Measurements from ENCODE around the gene RSKR. TPM values are rescaled to one million over a fixed set of nuclear protein-coding genes. Genes with fewer than 3 reads are reported as not detected.

The RSKR gene
- polyA plus RNA-seq, 1 experiment = 6.0 TPM

GRCh38 chr17:28584434-28584833, 29.6 kb downstream of the RSKR start:
- DNase-seq (ENCODE audit: low read depth, low spot score) = no peak
- no peak overlapping the region for H3K4me3 ChIP-seq (ENCODE audit: low read depth, low read length)
- H3K9me3 ChIP-seq (ENCODE audit: control insufficient read depth, insufficient read depth, low read length) = no peaks in the 10 kb centered on the region
- ChIA-PET POLR2A (no interaction called here), CTCF (no interaction called here)
- H3K27ac ChIP-seq (ENCODE audit: low read depth, low read length) = no peak overlapping the region
- H3K27me3 ChIP-seq (ENCODE audit: control insufficient read depth, insufficient read depth, low read length) = no peaks in the 10 kb centered on the region
- TF ChIP-seq CTCF (IDR thresholded peaks at IDR 0.05; ENCODE audit: low read depth, low read length) = no peak

DNA sequence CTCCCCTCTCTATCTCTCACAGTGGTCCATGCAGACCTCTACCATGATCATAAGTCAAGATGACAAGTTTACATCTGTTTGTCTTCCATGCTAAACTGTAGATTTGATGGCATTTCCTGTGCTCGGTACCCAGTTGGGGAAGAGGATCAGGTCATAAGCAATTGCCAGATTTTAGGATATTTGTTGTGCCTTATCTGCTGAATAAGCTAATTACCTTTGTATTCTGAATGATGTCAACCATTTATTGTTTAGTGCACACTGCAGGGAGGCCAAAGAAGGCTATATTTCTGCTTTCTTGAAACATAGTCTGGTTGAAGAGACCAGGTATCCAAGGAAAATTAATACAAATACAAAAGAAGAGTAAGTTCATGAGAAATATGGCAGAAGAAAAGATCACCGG, 31.5 kb downstream of the RSKR start:
- H3K4me3 ChIP-seq (ENCODE audit: low read depth, low read length) = no peak overlapping the region
- TF ChIP-seq CTCF (IDR thresholded peaks at IDR 0.05; ENCODE audit: low read depth, low read length) = no peak
- no peaks in the 10 kb centered on the region for H3K27me3 ChIP-seq (ENCODE audit: control insufficient read depth, insufficient read depth, low read length)
- H3K27ac ChIP-seq (ENCODE audit: low read depth, low read length) = no peak overlapping the region
- ChIA-PET POLR2A (no interaction called here), CTCF (no interaction called here)
- no peaks in the 10 kb centered on the region for H3K9me3 ChIP-seq (ENCODE audit: control insufficient read depth, insufficient read depth, low read length)
- no peak for DNase-seq (ENCODE audit: low read depth, low spot score)

DNA sequence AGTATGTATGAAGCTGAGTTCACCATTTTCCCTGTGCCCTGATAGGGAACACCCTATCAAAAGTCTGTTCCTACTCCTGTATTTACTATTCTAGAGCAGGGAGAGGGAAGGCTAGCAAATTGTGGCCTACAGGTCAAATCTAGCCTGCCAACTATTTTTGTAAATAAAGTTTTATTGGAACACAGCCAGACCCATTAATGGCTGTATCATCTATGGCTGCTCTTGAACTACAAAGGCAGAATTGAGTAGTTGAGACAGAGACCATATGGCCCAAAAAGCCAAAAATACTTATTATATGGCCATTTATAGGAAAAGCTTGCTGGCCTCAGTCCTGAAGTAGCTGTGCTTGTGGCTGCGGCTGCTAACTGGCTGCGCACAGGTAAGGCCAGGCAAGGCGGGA, 33.0 kb downstream of the RSKR start:
- no peak for TF ChIP-seq CTCF (IDR thresholded peaks at IDR 0.05; ENCODE audit: low read depth, low read length)
- ChIA-PET CTCF (no interaction called here), POLR2A (no interaction called here)
- Histone ChIP-seq H3K4me3 (ENCODE audit: low read depth, low read length) (no peak overlapping the region), H3K27me3 (ENCODE audit: control insufficient read depth, insufficient read depth, low read length) (no peaks in the 10 kb centered on the region), H3K27ac (ENCODE audit: low read depth, low read length) (no peak overlapping the region), H3K9me3 (ENCODE audit: control insufficient read depth, insufficient read depth, low read length) (no peaks in the 10 kb centered on the region; the same call in 1 of the 2 replicates)
- no peak for DNase-seq (ENCODE audit: low read depth, low spot score)

GRCh38 chr17:28579526-28579925, 34.5 kb downstream of the RSKR start:
- H3K27me3 ChIP-seq (ENCODE audit: control insufficient read depth, insufficient read depth, low read length) = no peaks in the 10 kb centered on the region
- no peak overlapping the region for H3K4me3 ChIP-seq (ENCODE audit: low read depth, low read length)
- H3K27ac ChIP-seq (ENCODE audit: low read depth, low read length) = no peak overlapping the region
- TF ChIP-seq CTCF (IDR thresholded peaks at IDR 0.05; ENCODE audit: low read depth, low read length) = no peak
- DNase-seq (ENCODE audit: low read depth, low spot score) = no peak
- ChIA-PET POLR2A (no interaction called here), CTCF (no interaction called here)
- H3K9me3 ChIP-seq (ENCODE audit: control insufficient read depth, insufficient read depth, low read length) = no peaks in the 10 kb centered on the region; the same call in 1 of the 2 replicates

DNA sequence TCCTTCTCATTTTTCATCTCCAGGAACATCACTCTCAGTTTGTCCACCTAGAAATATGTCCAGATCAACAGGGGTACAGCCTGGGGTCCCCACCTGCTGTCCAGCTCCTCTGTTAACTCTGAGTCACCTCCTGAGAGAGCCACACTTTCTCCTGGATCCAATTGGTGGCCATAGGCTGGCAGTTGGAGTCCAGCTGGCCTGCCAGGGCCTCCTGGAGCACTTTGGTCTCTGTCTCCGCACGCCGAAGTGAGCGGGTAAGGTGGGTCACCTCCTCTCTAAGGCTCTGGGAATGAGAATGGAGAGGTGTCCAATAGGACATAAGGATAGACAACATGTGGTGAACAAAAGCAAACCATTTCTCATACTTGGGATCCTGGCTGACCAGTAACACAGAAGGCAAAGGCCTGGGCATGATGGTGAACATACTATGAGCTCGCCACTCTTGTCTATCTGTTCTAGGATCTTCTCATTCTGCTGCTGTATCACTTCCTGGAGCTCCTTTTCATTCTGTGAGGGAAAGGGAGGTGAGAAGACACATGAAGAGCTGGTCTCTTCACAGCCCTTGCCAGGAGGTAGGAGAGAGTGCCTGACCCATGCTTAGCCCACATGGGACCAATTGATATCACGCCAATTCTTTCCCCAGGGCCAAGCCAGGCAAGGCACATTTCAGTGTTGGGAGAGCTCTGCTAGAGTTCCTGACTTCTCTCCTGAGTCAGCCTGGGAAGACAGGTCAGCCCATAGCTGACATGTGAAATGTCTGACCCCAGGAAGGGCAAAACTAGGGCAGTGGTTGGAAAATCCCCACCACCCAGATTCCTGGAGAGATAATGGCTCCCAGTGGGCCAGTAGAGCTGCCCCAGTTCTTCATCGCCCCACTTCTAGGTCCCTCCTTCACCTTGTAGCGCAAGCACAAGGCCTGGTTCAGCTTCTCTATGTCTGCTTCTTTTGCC, 35.5 kb downstream of the RSKR start:
- Histone ChIP-seq H3K4me3 (ENCODE audit: low read depth, low read length) (no peak overlapping the region), H3K27ac (ENCODE audit: low read depth, low read length) (no peak overlapping the region), H3K27me3 (ENCODE audit: control insufficient read depth, insufficient read depth, low read length) (no peaks in the 10 kb centered on the region), H3K9me3 (ENCODE audit: control insufficient read depth, insufficient read depth, low read length) (no peaks in the 10 kb centered on the region; the same call in 1 of the 2 replicates)
- ChIA-PET POLR2A (no interaction called here), CTCF (no interaction called here)
- DNase-seq (ENCODE audit: low read depth, low spot score) = no peak
- TF ChIP-seq CTCF (IDR thresholded peaks at IDR 0.05; ENCODE audit: low read depth, low read length) = no peak
